Fibroblast of skin of right quadriceps (primary cell): Measurements from ENCODE around the gene MCM8.

Experiments used
- DNase-seq: peaks from one replicate; pipeline ENCODE4 v3.0.0-alpha.2; 2013

Gene MCM8

GRCh38 chr20:5950271-5951031 is at the start of gene MCM8, which contains the start of gene TRMT6:
Gene MCM8 (plus strand): TSS chr20:5950652. CDS start chr20:5952016, 1,364 bp downstream.
Gene TRMT6 (minus strand): TSS chr20:5950533. CDS start chr20:5950405, 128 bp downstream.
- peak; percentile 94 for DNase-seq

GRCh38 chr20:5900908-5901307 is 49.5 kb upstream of the MCM8 start:
- no peak for DNase-seq

GRCh38 chr20:5908981-5909380 is 41.5 kb upstream of the MCM8 start:
- DNase-seq, result peak; percentile 2

GRCh38 chr20:5910186-5910585 is 40.3 kb upstream of the MCM8 start:
- DNase-seq, result no peak

GRCh38 chr20:5913166-5913565 is 37.3 kb upstream of the MCM8 start:
- DNase-seq, result no peak

- DNase-seq, result no peak
These were observed 35.6 kb upstream of the MCM8 start for GRCh38 chr20:5914859-5915258.

GRCh38 chr20:5918856-5919625 is 31.4 kb upstream of the MCM8 start:
- peak; percentile 13 for DNase-seq

- DNase-seq, result no peak
These were observed 30.6 kb upstream of the MCM8 start for GRCh38 chr20:5919626-5920544.

GRCh38 chr20:5920581-5920980 is 29.9 kb upstream of the MCM8 start:
- no peak for DNase-seq

GRCh38 chr20:5923493-5923892 is 27.0 kb upstream of the MCM8 start:
- DNase-seq, result no peak

- DNase-seq, result no peak
These were observed 24.9 kb upstream of the MCM8 start for GRCh38 chr20:5925551-5925950.

- no peak for DNase-seq
These were observed 22.5 kb upstream of the MCM8 start for GRCh38 chr20:5927749-5928462.

- no peak for DNase-seq
These were observed 21.4 kb upstream of the MCM8 start for GRCh38 chr20:5928836-5929715.

- no peak for DNase-seq
These were observed 19.0 kb upstream of the MCM8 start for GRCh38 chr20:5931411-5931810.

GRCh38 chr20:5932796-5933195 is 17.7 kb upstream of the MCM8 start:
- DNase-seq, result no peak

GRCh38 chr20:5933802-5934436 is 16.5 kb upstream of the MCM8 start:
- DNase-seq, result no peak

GRCh38 chr20:5935384-5935783 is 15.1 kb upstream of the MCM8 start:
- no peak for DNase-seq

- DNase-seq, result no peak
These were observed 14.2 kb upstream of the MCM8 start for GRCh38 chr20:5936238-5936637.

GRCh38 chr20:5938456-5939029 is 11.9 kb upstream of the MCM8 start:
- DNase-seq, result no peak

GRCh38 chr20:5945963-5946362 is 4.5 kb upstream of the MCM8 start:
- DNase-seq, result peak; percentile 71
